HG03521 (cell line): ENCODE data around the gene AP1B1.
"Not testable (repeated sequence)": the region's sequence is repeated elsewhere in the genome, so short reads cannot be mapped to it uniquely, and the experiment has no call there.

Experiments
- ATAC-seq: cut with Tn5 transposase; IDR thresholded peaks from one replicate; pipeline ENCODE4 v1.9.1; 2021; ENCODE audit warnings: mild to moderate bottlenecking, moderate library complexity; ENCODE audit not compliant: unreplicated experiment

Gene AP1B1

GRCh38 chr22:29351891-29352290 lies 36.5 kb downstream of the AP1B1 start:
- ATAC-seq, result no peak

- ATAC-seq, result no peak
Measured at GRCh38 chr22:29351042-29351441, 37.3 kb downstream of the AP1B1 start.

GRCh38 chr22:29348956-29349355 lies 39.4 kb downstream of the AP1B1 start:
- no peak for ATAC-seq

- ATAC-seq, result no peak
Measured at GRCh38 chr22:29348041-29348440, 40.3 kb downstream of the AP1B1 start.

- ATAC-seq, result no peak
Measured at GRCh38 chr22:29346659-29347058, 41.7 kb downstream of the AP1B1 start.

- ATAC-seq, result no peak
Measured at GRCh38 chr22:29345932-29346331, 42.4 kb downstream of the AP1B1 start.

GRCh38 chr22:29344889-29345288 lies 43.5 kb downstream of the AP1B1 start:
- not testable (repeated sequence) for ATAC-seq

- ATAC-seq, result no peak
Measured at GRCh38 chr22:29344137-29344536, 44.2 kb downstream of the AP1B1 start.

GRCh38 chr22:29343313-29343805 lies 45.0 kb downstream of the AP1B1 start:
- ATAC-seq, result no peak

- no peak for ATAC-seq
Measured at GRCh38 chr22:29342577-29343312, 45.6 kb downstream of the AP1B1 start.

- ATAC-seq, result no peak
Measured at GRCh38 chr22:29342177-29342576, 46.2 kb downstream of the AP1B1 start.

GRCh38 chr22:29341849-29342127 lies 46.6 kb downstream of the AP1B1 start:
- ATAC-seq, result no peak

GRCh38 chr22:29341056-29341848 lies 47.1 kb downstream of the AP1B1 start:
- no peak for ATAC-seq

- no peak for ATAC-seq
Measured at GRCh38 chr22:29340566-29340965, 47.8 kb downstream of the AP1B1 start.

- ATAC-seq, result no peak
Measured at GRCh38 chr22:29339381-29340235, 48.8 kb downstream of the AP1B1 start.

GRCh38 chr22:29338398-29338797 lies 50.0 kb downstream of the AP1B1 start:
- ATAC-seq, result no peak

- ATAC-seq, result no peak
Measured at GRCh38 chr22:29337631-29338284, 50.6 kb downstream of the AP1B1 start.

GRCh38 chr22:29336751-29337490 lies 51.4 kb downstream of the AP1B1 start:
- ATAC-seq, result no peak

GRCh38 chr22:29335656-29336055 lies 52.7 kb downstream of the AP1B1 start:
- ATAC-seq, result no peak

- ATAC-seq, result no peak
Measured at GRCh38 chr22:29334696-29335344, 53.5 kb downstream of the AP1B1 start.
